T-helper 17 cell (primary cell): Measurements from ENCODE around the gene ZDHHC24. TPM values are rescaled to one million over a fixed set of nuclear protein-coding genes. Genes with fewer than 3 reads are reported as not detected.

ENCODE experiments used
- ATAC-seq: fragments of 150-1000 bp; cut with Tn5 transposase; 2 replicates; pipeline ENCODE4 v1.10.0; 2021; ENCODE audit warnings: mild to moderate bottlenecking, moderate library complexity
- DNase-seq, 3 donors: peaks; one replicate each; pipeline versions ENCODE4 v3.0.0 to v3.0.0-alpha.2; 2020 to 2021
- H3K9me3 ChIP-seq: one replicate; pipeline ENCODE4 v1.7.0; 2013; ENCODE audit warnings: low read length, mild to moderate bottlenecking; ENCODE audit not compliant: control insufficient read depth, poor library complexity, severe bottlenecking
- H3K27ac Mint-ChIP-seq: one replicate; pipeline ENCODE4 v1.8.0; 2022; ENCODE audit warnings: mild to moderate bottlenecking, moderate library complexity, mixed read lengths
- H3K27me3 Mint-ChIP-seq: one replicate; pipeline ENCODE4 v1.8.0; 2022; ENCODE audit warnings: mixed read lengths
- H3K36me3 Mint-ChIP-seq: one replicate; pipeline ENCODE4 v1.8.0; 2022; ENCODE audit warnings: low read depth, mixed read lengths
- H3K4me1 Mint-ChIP-seq: one replicate; pipeline ENCODE4 v1.8.0; 2022; ENCODE audit warnings: mild to moderate bottlenecking, mixed read lengths
- H3K4me3 Mint-ChIP-seq: one replicate; pipeline ENCODE4 v1.8.0; 2022; ENCODE audit warnings: mild to moderate bottlenecking, moderate library complexity, mixed read lengths
- total RNA-seq, 4 donors: library from RNA in 2 of 4; stranded (reverse) in 2 of 4; gene quantifications; one replicate each; pipeline ENCODE4 v1.2.3 and lab custom pipeline; 2022 to 2026

ZDHHC24 gene
- total RNA-seq, 2 donors from 2014 or later: 15.2 to 18.1 TPM

DNA sequence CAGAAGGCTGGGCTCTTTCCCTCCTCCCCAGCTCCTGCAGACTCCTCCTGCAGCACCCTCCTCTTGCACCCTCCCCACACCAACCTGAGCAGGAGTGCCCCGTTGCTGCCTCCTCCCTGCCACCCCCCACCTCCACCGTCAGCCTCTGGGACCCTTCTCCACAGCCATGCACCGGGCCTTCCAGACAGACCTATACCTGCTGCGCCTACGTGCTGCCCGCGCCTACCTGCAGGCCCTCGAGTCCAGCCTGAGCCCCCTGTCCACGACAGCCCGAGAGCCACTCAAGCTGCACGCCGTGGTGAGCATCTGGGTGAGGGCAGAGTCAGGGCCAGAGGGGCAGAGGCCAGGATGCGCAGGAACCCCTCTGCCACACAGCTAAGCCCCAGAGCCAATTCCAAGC, 16.2 kb downstream of the ZDHHC24 start:
- no peak overlapping the region for H3K4me3 Mint-ChIP-seq
- H3K27me3 Mint-ChIP-seq: no peaks in the 10 kb centered on the region
- DNase-seq: no peak
- H3K9me3 ChIP-seq: no peaks in the 10 kb centered on the region
- no peak for ATAC-seq
- peaks cover 10% of the 10 kb centered on the region for H3K4me1 Mint-ChIP-seq
- H3K36me3 Mint-ChIP-seq: peaks cover 3% of the 10 kb centered on the region
- no peak overlapping the region for H3K27ac Mint-ChIP-seq

DNA sequence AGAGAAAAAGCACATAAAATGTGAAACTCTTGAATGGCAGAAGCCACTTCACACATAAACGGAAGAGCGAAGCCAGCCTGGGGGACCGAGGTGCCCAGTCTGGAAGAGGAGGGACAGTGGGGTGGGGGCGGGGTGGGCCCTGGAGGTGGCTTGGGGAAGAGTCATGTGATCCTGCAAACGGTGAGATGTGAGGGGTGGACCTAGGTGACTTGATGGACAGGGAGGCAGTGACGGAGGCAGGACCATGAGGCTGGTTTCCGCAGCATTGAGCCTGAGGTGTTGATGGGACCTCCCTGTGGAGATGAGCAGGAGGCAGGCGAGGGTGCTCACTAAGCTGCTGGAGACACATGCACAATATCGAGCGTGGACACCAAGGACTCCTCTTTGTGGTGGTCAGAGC, 16.8 kb downstream of the ZDHHC24 start:
- no peak for DNase-seq
- no peak for ATAC-seq
- Mint-ChIP-seq H3K36me3 (peaks cover 3% of the 10 kb centered on the region), H3K27ac (no peak overlapping the region), H3K4me3 (no peak overlapping the region), H3K4me1 (peaks cover 10% of the 10 kb centered on the region), H3K27me3 (no peaks in the 10 kb centered on the region)
- no peaks in the 10 kb centered on the region for H3K9me3 ChIP-seq

DNA sequence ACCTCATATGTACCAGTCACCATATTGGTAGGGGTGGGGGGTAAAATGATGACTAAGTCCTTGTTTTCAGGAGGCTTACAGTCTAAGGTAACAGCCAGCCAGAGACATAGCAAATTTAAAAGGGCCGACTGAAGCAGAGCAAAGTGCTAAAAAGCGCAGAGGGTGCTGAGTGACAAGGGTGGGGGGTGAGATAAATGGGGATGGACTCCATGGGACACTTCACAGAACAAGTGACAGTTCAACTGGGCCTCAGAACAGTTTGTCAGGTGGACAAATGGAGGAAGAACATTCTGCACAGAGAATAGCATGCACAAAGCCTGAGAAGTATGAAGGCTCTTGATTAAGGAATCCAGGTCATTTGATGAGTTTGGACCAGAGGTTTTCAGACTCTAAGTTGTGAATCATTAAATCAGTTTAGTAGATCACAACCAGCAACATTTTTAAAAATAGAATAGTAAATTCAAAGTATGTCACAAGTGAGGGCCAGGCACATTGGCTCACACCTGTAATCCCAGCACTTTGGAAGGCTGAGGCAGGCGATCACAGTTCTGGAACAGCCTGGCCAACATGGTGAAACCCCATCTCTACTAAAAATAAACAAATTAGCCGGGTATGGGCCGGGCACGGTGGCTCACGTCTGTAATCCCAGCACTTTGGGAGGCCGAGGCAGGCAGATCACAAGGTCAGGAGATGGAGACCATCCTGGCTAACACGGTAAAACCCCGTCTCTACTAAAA, 21.4 kb downstream of the ZDHHC24 start:
- Mint-ChIP-seq H3K4me3 (no peak overlapping the region), H3K4me1 (peaks cover 6% of the 10 kb centered on the region), H3K27ac (peak overlapping the region; percentile 32), H3K27me3 (no peaks in the 10 kb centered on the region), H3K36me3 (peaks cover 6% of the 10 kb centered on the region)
- H3K9me3 ChIP-seq: no peaks in the 10 kb centered on the region
- DNase-seq (no peak), ATAC-seq (no peak)

DNA sequence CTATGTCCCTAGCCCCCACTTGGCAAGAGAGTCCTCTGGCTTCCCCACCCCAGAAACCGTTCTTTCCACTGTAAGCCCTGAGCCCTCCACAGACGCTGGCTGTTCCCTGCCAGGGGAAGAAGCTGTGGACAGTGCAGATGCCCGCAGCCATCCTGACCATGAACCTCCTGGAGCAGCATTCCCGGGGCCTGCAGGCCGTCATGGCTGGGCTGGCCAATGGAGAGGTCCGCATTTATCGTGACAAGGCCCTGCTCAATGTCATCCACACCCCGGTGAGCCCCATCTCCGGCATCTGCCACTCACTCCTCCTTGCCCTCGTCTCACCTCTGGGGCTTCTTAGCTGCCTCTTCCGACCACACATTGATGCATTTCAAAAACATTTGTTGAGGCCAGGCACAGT, 22.2 kb downstream of the ZDHHC24 start:
- H3K9me3 ChIP-seq: no peaks in the 10 kb centered on the region
- H3K27me3 Mint-ChIP-seq: no peaks in the 10 kb centered on the region
- peaks cover 6% of the 10 kb centered on the region for H3K4me1 Mint-ChIP-seq
- DNase-seq: no peak
- H3K27ac Mint-ChIP-seq: peak overlapping the region; percentile 32
- no peak for ATAC-seq
- no peak overlapping the region for H3K4me3 Mint-ChIP-seq
- H3K36me3 Mint-ChIP-seq: peaks cover 6% of the 10 kb centered on the region

DNA sequence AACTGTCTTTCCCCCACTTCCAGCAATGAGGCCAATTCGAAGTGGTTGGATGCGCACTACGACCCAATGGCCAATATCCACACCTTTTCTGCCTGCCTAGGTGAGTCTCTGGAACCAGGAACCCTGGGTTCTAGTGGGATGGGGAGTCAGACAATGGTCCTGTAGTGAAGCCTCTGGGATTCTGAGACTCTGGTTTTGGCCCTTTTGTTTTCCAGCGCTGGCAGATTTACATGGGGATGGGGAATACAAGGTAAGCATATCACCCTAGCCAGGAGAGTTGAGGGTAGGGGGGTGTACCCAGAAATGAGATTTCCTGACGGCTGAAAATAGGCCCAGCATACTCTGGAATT, 34.9 kb downstream of the ZDHHC24 start:
- H3K9me3 ChIP-seq: no peaks in the 10 kb centered on the region
- no peak for DNase-seq
- H3K27ac Mint-ChIP-seq: peak overlapping the region; percentile 81
- peaks cover 14% of the 10 kb centered on the region for H3K4me1 Mint-ChIP-seq
- H3K36me3 Mint-ChIP-seq: peaks cover 5% of the 10 kb centered on the region
- peak overlapping the region; percentile 89 for H3K4me3 Mint-ChIP-seq
- no peak for ATAC-seq
- H3K27me3 Mint-ChIP-seq: no peaks in the 10 kb centered on the region

DNA sequence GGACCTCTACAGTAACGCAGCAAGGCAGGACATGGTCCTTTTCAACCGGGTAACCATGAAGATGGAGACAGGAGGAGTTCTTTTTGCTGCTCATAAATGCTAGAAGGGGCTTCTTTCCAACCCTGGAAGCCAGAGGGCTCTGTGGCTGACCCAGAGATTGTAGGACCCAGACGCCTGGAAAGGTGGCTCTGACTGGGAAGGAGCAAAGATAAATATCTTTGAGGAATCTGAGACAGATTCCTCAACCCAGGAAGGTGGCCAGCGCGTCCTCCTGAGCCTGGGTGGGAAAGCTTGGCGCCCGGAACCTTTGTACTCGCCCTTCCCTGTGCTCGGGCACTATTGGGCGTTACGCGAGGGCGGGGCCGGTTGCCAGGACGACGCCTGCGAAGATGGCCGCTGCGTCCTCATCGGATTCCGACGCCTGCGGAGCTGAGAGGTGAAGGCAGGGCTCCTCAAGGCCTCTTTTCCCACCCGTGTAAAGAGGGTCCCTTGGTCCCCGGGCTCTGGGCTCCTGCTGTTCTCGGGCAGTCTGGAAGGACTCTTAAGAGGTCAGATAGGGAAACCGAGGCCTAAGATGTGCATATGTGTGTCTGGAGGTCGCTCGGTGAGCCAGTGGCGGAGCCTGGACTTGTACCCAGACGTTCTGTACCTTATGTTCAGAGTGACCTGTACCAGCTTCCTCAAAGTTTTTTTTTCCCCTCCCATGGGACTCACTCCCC, 35.4 kb downstream of the ZDHHC24 start, which contains the start of gene BBS1:
TSS of gene BBS1 (plus strand) at position 365 of the 719 bp plus-strand sequence. CDS start at position 390, 25 bp downstream.
- peaks cover 14% of the 10 kb centered on the region for H3K4me1 Mint-ChIP-seq
- H3K4me3 Mint-ChIP-seq: peak within 1 kb of the TSS; percentile 89
- ATAC-seq (peak; percentile 98), DNase-seq (peak; percentile 61 to 78 (median 62))
- H3K27me3 Mint-ChIP-seq: no peaks in the 10 kb centered on the region
- peaks cover 5% of the 10 kb centered on the region for H3K36me3 Mint-ChIP-seq
- peak within 1 kb of the TSS; percentile 81 for H3K27ac Mint-ChIP-seq
- H3K9me3 ChIP-seq: no peaks in the 10 kb centered on the region

DNA sequence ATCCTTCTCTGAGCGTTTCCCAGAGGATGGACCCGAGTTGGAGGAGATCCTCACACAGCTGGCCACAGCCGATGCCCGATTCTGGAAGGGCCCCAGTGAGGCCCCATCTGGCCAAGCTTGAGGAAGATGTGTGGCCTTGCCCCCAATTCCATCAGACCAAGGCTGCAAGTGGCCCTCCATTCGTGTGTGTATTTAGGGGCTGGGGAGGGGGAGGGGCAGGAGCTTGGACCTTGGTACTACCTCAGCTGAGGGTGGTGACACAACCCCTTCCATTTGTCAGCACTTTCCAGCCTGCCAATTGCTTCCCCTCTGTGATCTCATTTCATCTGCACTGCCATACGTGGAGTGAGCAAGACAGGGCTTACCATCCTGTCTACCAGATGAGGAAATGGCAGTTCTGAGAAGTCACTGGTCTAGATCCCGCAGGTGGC, 36.7 kb downstream of the ZDHHC24 start:
- H3K4me1 Mint-ChIP-seq: peaks cover 14% of the 10 kb centered on the region
- no peaks in the 10 kb centered on the region for H3K27me3 Mint-ChIP-seq
- H3K36me3 Mint-ChIP-seq: peaks cover 5% of the 10 kb centered on the region
- no peak for ATAC-seq
- no peak overlapping the region for H3K27ac Mint-ChIP-seq
- H3K4me3 Mint-ChIP-seq: peak overlapping the region; percentile 12
- no peaks in the 10 kb centered on the region for H3K9me3 ChIP-seq
- no peak for DNase-seq

DNA sequence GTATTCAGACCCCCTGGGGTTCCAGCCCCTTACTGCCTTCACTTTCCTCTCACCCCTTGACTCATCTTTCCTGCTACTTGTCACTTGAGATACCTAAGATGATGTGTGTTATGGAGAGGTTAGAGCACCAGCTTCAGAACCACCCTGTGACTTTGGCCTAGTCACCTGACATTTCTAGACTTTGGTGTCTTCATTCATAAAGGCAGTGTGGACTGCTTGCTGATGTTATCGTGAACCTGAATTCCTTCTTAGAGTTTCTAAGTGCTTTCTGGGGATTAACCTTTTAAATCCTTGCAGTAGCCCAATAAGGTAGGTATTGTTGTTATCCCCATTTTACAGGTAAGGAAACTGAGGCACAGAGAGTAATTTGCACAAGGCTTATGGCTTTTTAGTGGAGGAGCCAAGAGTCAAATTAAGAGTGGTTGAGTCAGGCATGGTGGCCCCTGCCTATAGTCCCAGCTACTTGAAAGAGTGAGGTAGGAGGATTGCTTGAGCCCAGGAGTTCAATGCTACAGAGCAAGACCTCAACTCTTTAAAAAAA, 40.5 kb downstream of the ZDHHC24 start:
- H3K36me3 Mint-ChIP-seq: peaks cover 3% of the 10 kb centered on the region
- ATAC-seq: no peak

DNA sequence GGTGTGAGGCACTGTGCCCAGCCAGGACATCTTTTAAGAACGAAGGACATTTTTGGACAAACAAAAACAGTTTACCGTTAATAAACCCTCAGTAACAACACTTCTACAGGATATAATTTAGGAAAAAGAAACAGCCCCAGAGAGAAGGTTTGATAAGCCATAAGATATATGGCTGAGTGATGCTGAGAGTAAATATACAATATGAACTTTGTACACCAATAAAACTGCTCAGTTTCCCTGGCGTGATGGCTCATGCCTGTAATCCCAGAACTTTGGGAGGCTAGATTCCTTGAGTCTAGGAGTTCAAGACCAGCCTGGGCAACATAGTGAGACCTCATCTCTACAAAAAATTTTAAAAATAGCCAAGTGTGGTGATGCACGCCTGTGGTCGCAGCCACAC, 47.3 kb downstream of the ZDHHC24 start:
- DNase-seq: no peak
- Mint-ChIP-seq H3K36me3 (no peaks in the 10 kb centered on the region), H3K27ac (no peak overlapping the region), H3K4me1 (no peaks in the 10 kb centered on the region), H3K27me3 (no peaks in the 10 kb centered on the region), H3K4me3 (no peak overlapping the region)
- H3K9me3 ChIP-seq: no peaks in the 10 kb centered on the region
- no peak for ATAC-seq

More for the DNA sequence above, 40.5 kb downstream of the ZDHHC24 start:
- H3K9me3 ChIP-seq: no peaks in the 10 kb centered on the region
- Mint-ChIP-seq H3K27me3 (no peaks in the 10 kb centered on the region), H3K4me3 (no peak overlapping the region), H3K27ac (no peak overlapping the region), H3K4me1 (peaks cover 2% of the 10 kb centered on the region)
- no peak for DNase-seq

DNA sequence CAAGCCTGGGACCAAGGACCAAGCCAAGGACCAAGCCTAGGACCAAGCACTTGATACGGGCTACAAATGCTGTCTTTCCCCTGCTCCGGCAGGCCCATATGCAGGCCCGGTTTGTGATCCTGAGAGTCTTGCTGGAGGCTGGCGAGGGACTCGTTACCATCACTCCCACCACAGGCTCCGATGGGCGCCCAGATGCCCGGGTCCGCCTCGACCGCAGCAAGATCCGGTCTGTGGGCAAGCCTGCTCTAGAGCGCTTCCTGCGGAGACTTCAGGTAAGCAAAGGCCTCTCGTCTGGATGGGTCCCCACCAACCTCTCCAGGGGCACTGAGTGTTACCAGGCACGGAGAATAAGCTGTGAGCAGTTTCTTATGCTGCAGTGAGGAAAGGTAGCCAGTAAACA, 48.6 kb downstream of the ZDHHC24 start:
- ATAC-seq (no peak), DNase-seq (no peak)
- H3K9me3 ChIP-seq: no peaks in the 10 kb centered on the region
- Mint-ChIP-seq H3K36me3 (peaks cover 3% of the 10 kb centered on the region), H3K27ac (no peak overlapping the region), H3K4me3 (no peak overlapping the region), H3K4me1 (peaks cover 2% of the 10 kb centered on the region), H3K27me3 (no peaks in the 10 kb centered on the region)

DNA sequence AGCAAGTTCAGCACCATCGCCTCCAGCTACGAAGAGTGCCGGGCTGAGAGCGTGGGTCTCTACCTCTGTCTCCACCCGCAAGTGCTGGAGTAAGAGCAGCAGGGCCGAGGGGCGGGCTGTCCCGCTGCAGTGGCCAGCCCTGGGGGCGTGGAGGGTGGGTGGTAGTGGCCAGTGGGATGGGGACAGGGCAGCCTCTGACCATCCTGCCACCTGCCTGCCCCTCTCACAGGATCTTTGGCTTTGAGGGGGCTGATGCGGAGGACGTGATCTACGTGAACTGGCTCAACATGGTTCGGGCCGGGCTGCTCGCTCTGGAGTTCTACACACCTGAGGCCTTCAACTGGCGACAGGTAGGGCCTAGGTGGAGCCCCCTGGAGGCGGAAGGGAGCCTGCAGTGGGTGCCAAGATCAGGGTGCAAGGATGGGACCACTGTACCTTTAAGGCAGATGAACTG, 50.4 kb downstream of the ZDHHC24 start:
- ATAC-seq (no peak), DNase-seq (no peak)
- Mint-ChIP-seq H3K4me3 (no peak overlapping the region), H3K27me3 (no peaks in the 10 kb centered on the region), H3K36me3 (peaks cover 3% of the 10 kb centered on the region), H3K4me1 (peaks cover 2% of the 10 kb centered on the region), H3K27ac (no peak overlapping the region)
- no peaks in the 10 kb centered on the region for H3K9me3 ChIP-seq

DNA sequence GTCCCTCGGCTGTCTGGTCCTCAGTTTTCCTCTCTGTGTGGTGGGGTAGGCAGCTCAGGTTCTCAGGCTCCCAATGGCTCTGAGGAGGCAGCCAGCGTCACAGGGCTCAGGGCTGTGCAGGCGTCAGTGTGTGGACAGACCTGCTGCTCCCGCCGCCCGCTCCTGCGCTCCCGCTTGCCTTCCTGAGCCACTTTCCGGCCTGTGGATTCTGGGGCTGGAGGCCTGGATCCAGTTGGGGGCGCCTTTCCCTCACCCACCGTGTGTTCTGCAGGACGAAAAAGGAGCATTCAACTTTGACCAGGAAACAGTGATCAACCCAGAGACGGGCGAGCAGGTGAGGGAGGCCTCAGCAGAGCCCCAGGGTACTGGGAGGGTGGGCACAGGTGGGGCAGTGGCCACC, 50.9 kb downstream of the ZDHHC24 start:
- H3K9me3 ChIP-seq: no peaks in the 10 kb centered on the region
- no peaks in the 10 kb centered on the region for H3K27me3 Mint-ChIP-seq
- ATAC-seq: no peak
- peaks cover 2% of the 10 kb centered on the region for H3K4me1 Mint-ChIP-seq
- no peak overlapping the region for H3K27ac Mint-ChIP-seq
- H3K36me3 Mint-ChIP-seq: peaks cover 3% of the 10 kb centered on the region
- no peak overlapping the region for H3K4me3 Mint-ChIP-seq
- no peak for DNase-seq

DNA sequence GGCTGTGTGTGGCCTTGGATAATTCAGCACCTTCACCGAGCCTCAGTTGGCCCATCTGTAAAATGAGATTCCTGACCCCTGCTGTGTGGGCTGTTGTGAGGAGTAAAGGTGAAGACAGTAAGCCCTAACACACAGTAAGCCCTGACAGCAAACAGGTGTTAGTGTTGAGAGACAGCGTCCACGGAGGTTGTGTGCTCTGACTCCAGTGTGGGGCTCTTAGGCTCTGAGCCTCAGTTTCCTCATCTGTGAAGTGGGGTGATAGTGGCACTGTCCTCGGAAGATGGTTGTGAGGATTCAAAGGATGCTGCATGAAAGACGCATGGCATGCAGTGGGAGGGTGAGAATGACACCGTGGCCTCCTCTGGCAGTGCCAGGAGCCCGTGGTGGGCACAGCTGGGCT, 51.4 kb downstream of the ZDHHC24 start:
- Mint-ChIP-seq H3K27me3 (no peaks in the 10 kb centered on the region), H3K36me3 (peaks cover 3% of the 10 kb centered on the region), H3K4me3 (no peak overlapping the region), H3K4me1 (peaks cover 2% of the 10 kb centered on the region), H3K27ac (no peak overlapping the region)
- DNase-seq (no peak), ATAC-seq (no peak)
- H3K9me3 ChIP-seq: no peaks in the 10 kb centered on the region
